GM19025 (cell line): ENCODE measurements around the gene STYX.

Source experiments
- ATAC-seq: cut with Tn5 transposase; IDR thresholded peaks from one replicate; pipeline ENCODE4 v1.9.1; 2021; ENCODE audit warnings: mild to moderate bottlenecking, low read depth, moderate library complexity; ENCODE audit not compliant: unreplicated experiment

STYX gene

GRCh38 chr14:52729925-52730708 is at the start of gene STYX:
Gene STYX, plus strand, starts transcription at chr14:52730166. Its CDS starts 309 bp downstream, at chr14:52730475.
- peak; percentile 93 for ATAC-seq

GRCh38 chr14:52683985-52684520 is 45.9 kb upstream of the STYX start:
- no peak for ATAC-seq

GRCh38 chr14:52686176-52686575 is 43.8 kb upstream of the STYX start:
- no peak for ATAC-seq

GRCh38 chr14:52690983-52691760 is 38.8 kb upstream of the STYX start:
- ATAC-seq, result no peak

GRCh38 chr14:52692248-52692962 is 37.6 kb upstream of the STYX start:
- no peak for ATAC-seq

- ATAC-seq, result no peak
Observed at GRCh38 chr14:52693036-52693435, 36.9 kb upstream of the STYX start.

- ATAC-seq, result no peak
Observed at GRCh38 chr14:52693532-52693931, 36.4 kb upstream of the STYX start.

- ATAC-seq, result peak; percentile 37
Observed at GRCh38 chr14:52694761-52695480, 35.0 kb upstream of the STYX start.

GRCh38 chr14:52695481-52696091 is 34.4 kb upstream of the STYX start, which contains the start of gene ERO1A:
Gene ERO1A, minus strand, starts transcription at chr14:52695558. Its CDS starts 77 bp downstream, at chr14:52695481.
- peak; percentile 75 for ATAC-seq

- ATAC-seq, result no peak
Observed at GRCh38 chr14:52700701-52701172, 29.2 kb upstream of the STYX start.

GRCh38 chr14:52701223-52701622 is 28.7 kb upstream of the STYX start:
- no peak for ATAC-seq

- no peak for ATAC-seq
Observed at GRCh38 chr14:52703225-52703624, 26.7 kb upstream of the STYX start.

GRCh38 chr14:52703664-52704063 is 26.3 kb upstream of the STYX start:
- ATAC-seq, result no peak

GRCh38 chr14:52706286-52706685 is 23.7 kb upstream of the STYX start:
- no peak for ATAC-seq

GRCh38 chr14:52706724-52707706 is 23.0 kb upstream of the STYX start, which contains the start of gene PSMC6:
Gene PSMC6, plus strand, starts transcription at chr14:52707200. Its CDS starts 20 bp downstream, at chr14:52707220.
- peak; percentile 96 for ATAC-seq

- ATAC-seq, result no peak
Observed at GRCh38 chr14:52711666-52712065, 18.3 kb upstream of the STYX start.

- ATAC-seq, result no peak
Observed at GRCh38 chr14:52716155-52716554, 13.8 kb upstream of the STYX start.
